A549 treated with AZD9567 at 1 μM for 4 hours (cell line): ENCODE data around the gene CYP4V2. TPM values are rescaled to one million over a fixed set of nuclear protein-coding genes. Genes with fewer than 3 reads are reported as not detected.

Experiments used
- total RNA-seq: library from RNA; stranded (reverse); fragments of 200-300 nt; extraction: Qiagen RNA extraction; gene quantifications from 5 replicates; pipeline ENCODE4 v1.2.3, GENCODE V29; 2022; ENCODE audit not compliant: insufficient read depth

CYP4V2 gene
- 2.6 to 3.2 TPM (median 2.9 TPM) in 5 replicates for total RNA-seq

GRCh38 chr4:186191200-186192065 is at the start of gene CYP4V2:
CYP4V2 (plus strand) TSS chr4:186191567; CDS start chr4:186191824, 257 bp downstream.

GRCh38 chr4:186227221-186227620 is 35.9 kb downstream of the CYP4V2 start, which contains the start of gene KLKB1:
KLKB1 (plus strand) TSS chr4:186227507; CDS start chr4:186228196, 689 bp downstream.

Other genes starting within 250 kb of the CYP4V2 start
- gene TLR3, start 122.4 kb upstream of the CYP4V2 start, total RNA-seq, result 0.15 to 0.31 TPM (median 0.25 TPM) in 4 of 5 replicates, not detected in the other
- 1.2 to 1.6 TPM (median 1.5 TPM) in 4 of 5 replicates, not detected in the other for gene FAM149A, start 86.9 kb upstream of the CYP4V2 start, total RNA-seq
- gene KLKB1, start 35.9 kb downstream of the CYP4V2 start, total RNA-seq, result 0.03 to 0.12 TPM (median 0.08 TPM) in 3 of 5 replicates, not detected in the others
- gene F11, start 74.6 kb downstream of the CYP4V2 start, total RNA-seq, result not detected in 5 replicates